Skeletal muscle satellite cell (primary cell): ENCODE data around the gene XYLT1.

Experiments used
- H3K27me3 ChIP-seq: 2 replicates; pipeline ENCODE4 v1.7.0; 2013; ENCODE audit warnings: low read length; ENCODE audit not compliant: control insufficient read depth, insufficient read depth
- H3K36me3 ChIP-seq: 2 replicates; pipeline ENCODE4 v1.7.0; 2013; ENCODE audit warnings: mild to moderate bottlenecking, control low read depth, low read length; ENCODE audit not compliant: insufficient read depth
- H3K4me1 ChIP-seq: 2 replicates; pipeline ENCODE4 v1.7.0; 2013; ENCODE audit warnings: low read length; ENCODE audit not compliant: control insufficient read depth, insufficient read depth
- H3K4me2 ChIP-seq: 2 replicates; pipeline ENCODE4 v1.7.0; 2013; ENCODE audit warnings: mild to moderate bottlenecking, low read length
- H3K4me3 ChIP-seq: 2 replicates; pipeline ENCODE4 v1.7.0; 2013; ENCODE audit warnings: low read length
- H3K9ac ChIP-seq: 2 replicates; pipeline ENCODE4 v1.7.0; 2013; ENCODE audit warnings: mild to moderate bottlenecking, low read depth, low read length, moderate library complexity
- H3K9me3 ChIP-seq: replicated peaks from 2 replicates; pipeline ENCODE4 v1.7.0; 2013; ENCODE audit warnings: mild to moderate bottlenecking, control low read depth, low read length

The XYLT1 gene

GRCh38 chr16:17469011-17469740, 1.6 kb downstream of the XYLT1 start:
- Histone ChIP-seq H3K9ac (peak overlapping the region; percentile 68), H3K4me3 (peak overlapping the region; percentile 73), H3K36me3 (peaks cover 5% of the 10 kb centered on the region), H3K27me3 (no peaks in the 10 kb centered on the region), H3K9me3 (no peaks in the 10 kb centered on the region), H3K4me2 (peak overlapping the region; percentile 88), H3K4me1 (peaks cover 41% of the 10 kb centered on the region)

- Histone ChIP-seq H3K4me2 (peak overlapping the region; percentile 88), H3K4me1 (peaks cover 36% of the 10 kb centered on the region), H3K9me3 (no peaks in the 10 kb centered on the region), H3K36me3 (peaks cover 5% of the 10 kb centered on the region), H3K4me3 (peak overlapping the region; percentile 73), H3K27me3 (no peaks in the 10 kb centered on the region), H3K9ac (peak overlapping the region; percentile 10)
Measured at GRCh38 chr16:17468611-17469010, 2.1 kb downstream of the XYLT1 start.

DNA sequence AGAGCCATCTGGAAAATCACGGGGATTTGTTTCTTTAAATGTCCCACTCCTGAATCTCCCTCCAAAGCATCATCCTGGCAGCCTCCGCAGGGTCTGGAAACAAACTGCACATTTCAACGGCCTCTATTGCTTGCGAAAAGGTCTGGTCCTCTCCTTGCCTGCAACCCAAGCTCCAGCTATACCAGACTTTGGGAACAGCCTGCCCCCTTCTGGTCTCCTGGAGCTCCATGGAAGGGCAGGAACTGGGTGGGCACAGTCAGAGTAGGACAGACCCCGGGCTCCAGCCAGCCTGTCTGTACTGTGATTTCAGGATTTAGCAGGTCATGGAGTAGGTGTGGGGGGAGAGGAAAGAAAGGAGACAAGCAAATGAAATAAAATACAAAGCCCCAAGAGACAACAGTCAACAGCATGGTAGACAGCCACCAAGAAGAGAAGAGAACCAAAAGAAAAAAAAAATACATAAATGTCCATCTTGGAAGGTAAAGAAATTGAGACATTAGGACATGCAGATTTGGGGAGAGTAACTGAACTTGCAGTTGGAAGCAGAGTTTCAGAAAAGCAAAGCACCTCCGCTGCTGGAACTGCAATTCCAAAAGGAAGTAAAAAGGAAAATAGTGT, 2.7 kb downstream of the XYLT1 start:
- Histone ChIP-seq H3K4me2 (peak overlapping the region; percentile 88), H3K9me3 (no peaks in the 10 kb centered on the region), H3K4me3 (peak overlapping the region; percentile 73), H3K27me3 (no peaks in the 10 kb centered on the region), H3K36me3 (peaks cover 5% of the 10 kb centered on the region), H3K9ac (peak overlapping the region; percentile 10), H3K4me1 (peaks cover 36% of the 10 kb centered on the region)

- no peak overlapping the region for H3K4me3 ChIP-seq
- H3K4me2 ChIP-seq: no peak overlapping the region
- peaks cover 8% of the 10 kb centered on the region for H3K36me3 ChIP-seq
- peaks cover 31% of the 10 kb centered on the region for H3K4me1 ChIP-seq
- no peaks in the 10 kb centered on the region for H3K9me3 ChIP-seq
- no peak overlapping the region for H3K9ac ChIP-seq
- no peaks in the 10 kb centered on the region for H3K27me3 ChIP-seq
Measured at GRCh38 chr16:17466876-17467275, 3.9 kb downstream of the XYLT1 start.

GRCh38 chr16:17465460-17465859, 5.3 kb downstream of the XYLT1 start:
- Histone ChIP-seq H3K4me3 (no peak overlapping the region), H3K4me1 (peaks cover 29% of the 10 kb centered on the region), H3K9ac (no peak overlapping the region), H3K9me3 (no peaks in the 10 kb centered on the region), H3K27me3 (no peaks in the 10 kb centered on the region), H3K4me2 (no peak overlapping the region), H3K36me3 (peaks cover 8% of the 10 kb centered on the region)

DNA sequence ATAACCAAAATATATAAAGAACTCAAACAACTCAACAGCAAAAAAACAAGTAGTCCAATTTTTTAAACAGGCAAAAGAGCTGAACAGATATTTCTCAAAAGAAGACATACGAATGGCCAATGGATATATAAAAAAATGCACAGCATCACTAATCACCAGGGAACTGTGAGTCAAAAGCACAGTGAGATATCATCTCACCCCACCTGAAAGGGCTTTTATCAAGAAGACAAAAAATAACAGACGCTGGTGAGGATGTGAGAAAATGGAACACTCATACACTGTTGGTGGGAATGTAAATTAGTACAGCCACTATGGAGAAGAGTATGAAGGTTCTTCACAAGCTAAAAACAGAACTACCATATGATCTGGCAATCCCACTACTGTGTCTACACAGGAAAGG, 7.4 kb downstream of the XYLT1 start:
- peaks cover 33% of the 10 kb centered on the region for H3K4me1 ChIP-seq

DNA sequence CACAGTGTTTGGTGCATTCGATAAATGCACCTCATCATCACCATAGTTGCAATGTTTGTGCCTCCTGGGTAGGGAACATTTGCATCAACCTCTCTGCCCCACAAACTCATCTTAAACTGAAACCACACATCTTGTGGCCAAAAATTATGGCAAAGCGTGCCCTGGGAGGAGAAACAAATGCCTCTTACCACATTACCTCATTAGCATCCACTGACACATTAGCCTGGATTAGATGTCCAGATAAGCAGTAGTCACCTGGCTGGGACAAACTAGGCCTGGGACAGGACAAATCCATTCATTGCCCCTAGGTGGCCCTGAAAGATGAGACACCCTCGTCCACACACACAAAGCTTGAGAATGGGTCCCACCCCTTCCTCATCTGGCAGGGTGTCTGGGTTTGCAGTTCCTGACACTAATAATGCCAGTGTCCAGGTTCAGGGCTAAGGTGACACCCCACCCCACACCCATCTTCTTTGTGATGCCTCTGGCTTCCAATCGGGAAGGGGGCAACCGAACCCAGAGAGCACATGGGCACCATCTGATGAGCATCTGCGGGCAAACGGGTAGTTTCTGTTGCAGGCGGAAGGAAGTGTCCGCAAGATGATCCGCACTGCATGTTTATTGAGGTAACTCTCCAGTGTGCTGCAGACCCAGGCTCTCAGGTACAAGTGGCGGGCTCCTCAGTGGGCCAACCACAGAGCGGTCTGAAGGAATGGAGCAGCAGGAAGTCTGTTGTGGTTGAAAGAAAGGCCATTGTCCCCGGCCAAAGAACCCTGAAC, 8.6 kb downstream of the XYLT1 start:
- Histone ChIP-seq H3K27me3 (no peaks in the 10 kb centered on the region), H3K9ac (no peak overlapping the region), H3K4me3 (no peak overlapping the region), H3K36me3 (peaks cover 8% of the 10 kb centered on the region), H3K9me3 (no peaks in the 10 kb centered on the region), H3K4me1 (peaks cover 21% of the 10 kb centered on the region), H3K4me2 (no peak overlapping the region)

More for the DNA sequence above, 7.4 kb downstream of the XYLT1 start:
- Histone ChIP-seq H3K4me3 (no peak overlapping the region), H3K9ac (no peak overlapping the region), H3K4me2 (no peak overlapping the region), H3K9me3 (no peaks in the 10 kb centered on the region), H3K36me3 (peaks cover 8% of the 10 kb centered on the region), H3K27me3 (no peaks in the 10 kb centered on the region)

GRCh38 chr16:17460890-17461289, 9.9 kb downstream of the XYLT1 start:
- Histone ChIP-seq H3K4me3 (no peak overlapping the region), H3K4me1 (peaks cover 16% of the 10 kb centered on the region), H3K9ac (no peak overlapping the region), H3K36me3 (peaks cover 4% of the 10 kb centered on the region), H3K4me2 (no peak overlapping the region), H3K9me3 (no peaks in the 10 kb centered on the region), H3K27me3 (no peaks in the 10 kb centered on the region)

DNA sequence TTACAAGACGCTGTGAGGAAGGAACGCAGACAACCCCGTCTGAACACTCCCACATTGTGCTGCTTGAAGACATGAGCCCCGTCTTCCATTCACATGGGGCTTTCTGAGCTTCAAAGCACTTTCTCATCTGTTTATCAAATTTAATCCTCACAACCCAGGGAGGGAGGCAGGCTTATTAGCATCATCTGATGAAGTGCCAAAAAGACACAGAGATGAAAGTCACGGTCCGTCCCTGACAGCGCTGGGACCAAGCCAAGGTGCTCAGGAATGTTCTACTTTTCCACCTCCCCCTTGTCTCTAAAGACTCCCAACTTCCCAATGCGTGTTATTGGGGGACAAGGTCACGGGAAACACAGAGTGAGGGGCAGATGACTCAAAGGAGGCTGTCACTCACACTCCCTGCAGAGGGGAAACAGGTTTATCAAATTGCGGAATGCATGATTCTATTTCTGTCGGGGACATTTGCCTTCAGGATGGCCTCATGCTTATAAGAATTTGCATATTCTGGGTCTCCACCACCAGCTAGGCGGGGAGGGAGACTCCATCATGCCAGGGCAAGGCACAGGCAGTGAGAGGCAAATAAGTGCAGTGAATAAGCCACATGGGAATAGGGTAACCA, 10.7 kb downstream of the XYLT1 start:
- Histone ChIP-seq H3K36me3 (peaks cover 3% of the 10 kb centered on the region), H3K4me1 (peaks cover 16% of the 10 kb centered on the region), H3K27me3 (no peaks in the 10 kb centered on the region), H3K4me3 (no peak overlapping the region), H3K9me3 (no peaks in the 10 kb centered on the region), H3K9ac (no peak overlapping the region), H3K4me2 (peak overlapping the region; percentile 32)

DNA sequence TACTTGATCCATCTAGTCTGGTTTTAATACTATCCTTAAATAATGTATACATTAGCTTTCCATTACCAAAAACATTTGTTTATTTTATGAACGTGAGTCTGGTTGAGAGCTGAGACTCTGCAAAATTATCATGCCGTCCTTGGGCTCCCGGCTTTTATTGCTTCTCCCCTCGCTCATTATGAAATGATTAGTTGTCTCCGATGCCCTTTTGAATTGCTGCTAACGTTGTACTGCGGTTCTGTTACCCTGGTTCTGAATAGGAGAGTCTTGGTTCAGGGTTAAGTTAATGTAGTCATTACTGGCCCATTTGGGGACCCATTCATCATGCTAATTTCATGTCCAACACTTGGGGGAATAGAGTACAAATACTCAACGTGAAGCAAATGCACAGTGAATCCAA, 12.8 kb downstream of the XYLT1 start:
- Histone ChIP-seq H3K27me3 (no peaks in the 10 kb centered on the region), H3K36me3 (peaks cover 3% of the 10 kb centered on the region), H3K9me3 (no peaks in the 10 kb centered on the region), H3K4me2 (no peak overlapping the region), H3K4me1 (peaks cover 16% of the 10 kb centered on the region), H3K9ac (no peak overlapping the region), H3K4me3 (no peak overlapping the region)

DNA sequence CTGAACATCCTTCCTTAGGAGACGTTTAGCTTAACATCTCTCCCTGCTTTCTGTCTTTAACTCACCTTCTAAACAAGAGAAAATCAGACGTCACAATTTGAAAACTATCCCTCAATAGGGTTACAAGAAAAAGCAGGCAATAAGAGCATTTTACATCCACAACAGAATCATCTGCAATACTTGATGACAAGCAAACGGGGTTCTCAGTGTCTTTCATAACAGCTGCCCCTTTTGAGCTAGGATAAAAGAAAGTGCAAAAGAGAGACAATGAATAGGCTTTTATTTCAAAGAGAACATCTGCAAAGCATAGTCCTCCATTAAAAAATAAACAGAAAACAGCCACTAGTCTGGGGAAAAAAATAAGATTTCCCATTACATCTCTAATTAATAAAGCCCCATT, 13.2 kb downstream of the XYLT1 start:
- H3K9me3 ChIP-seq: no peaks in the 10 kb centered on the region
- no peak overlapping the region for H3K9ac ChIP-seq
- no peak overlapping the region for H3K4me3 ChIP-seq
- no peak overlapping the region for H3K4me2 ChIP-seq
- H3K27me3 ChIP-seq: no peaks in the 10 kb centered on the region
- H3K4me1 ChIP-seq: peaks cover 16% of the 10 kb centered on the region
- H3K36me3 ChIP-seq: peaks cover 3% of the 10 kb centered on the region
